HCT116 (cell line): Measurements from ENCODE around the gene TOLLIP. TPM values are rescaled to one million over a fixed set of nuclear protein-coding genes. Genes with fewer than 3 reads are reported as not detected.
"Not testable (repeated sequence)": the region's sequence is repeated elsewhere in the genome, so short reads cannot be mapped to it uniquely, and the experiment has no call there.

Experiments
- ATAC-seq: fragments of 200-7000 bp; cut with Tn5 transposase; 2 replicates; pipeline ENCODE4 v1.9.1; 2020; ENCODE audit warnings: mild to moderate bottlenecking, moderate library complexity
- BruUV-seq: library from RNA; stranded (reverse); fragments of 400-500 nt; replicated peaks from 2 replicates; lab custom pipeline; 2021; lab: Mats Ljungman, UMichigan
- CTCF ChIA-PET: fragments of 300-600 bp; sonication (Branson Sonifier 250); formaldehyde crosslinking; loops from one replicate; lab custom pipeline; 2021; ENCODE audit warnings: antibody characterized with exemption; lab: Charles Lee
- POLR2A ChIA-PET: fragments of 300-600, 350-600 bp; sonication (Branson Sonifier 250); formaldehyde crosslinking; loops from one replicate; lab custom pipeline; 2021; ENCODE audit warnings: antibody characterized with exemption; lab: Charles Lee
- RAD21 ChIA-PET, 2 experiments: fragments of 300-600 bp; sonication (Branson Sonifier 250); formaldehyde crosslinking; loops; one replicate each; lab custom pipeline; 2023; ENCODE audit warnings: low total read pairs in 2 of 2; ENCODE audit not compliant: uncharacterized antibody in 2 of 2, unreplicated experiment in 2 of 2, low non-redundant PET in 1 of 2; lab: Charles Lee
- DNase-seq: peaks from one replicate; pipeline ENCODE4 v3.0.0-alpha.2; 2010; ENCODE audit warnings: low read depth, low spot score
- H2AFZ ChIP-seq: fragments of 200-600 bp; shearing (Covaris generic), sonication (generic); 2 replicates; pipeline ENCODE4 v1.6.1; 2017; ENCODE audit warnings: low read depth, mixed run types, mixed read lengths, antibody characterized with exemption, low read length; ENCODE audit not compliant: poor library complexity, severe bottlenecking
- H3K27ac ChIP-seq: 2 replicates; pipeline ENCODE4 v1.5.1; 2012; ENCODE audit warnings: low read depth, low read length
- H3K27me3 ChIP-seq: fragments of 200-600 bp; sonication (generic); 2 replicates; pipeline ENCODE4 v1.6.1; 2016; ENCODE audit warnings: mixed run types, low read length, mixed read lengths; ENCODE audit not compliant: insufficient read depth
- H3K36me3 ChIP-seq, 2 experiments: fragments of 200-500 bp in 1 of 2; fragments of 200-600 bp in 1 of 2; sonication (Bioruptor generic) in 1 of 2; sonication (generic) in 1 of 2; 2 replicates each; pipeline versions ENCODE4 v1.5.1 to v1.6.1; 2014 to 2016; ENCODE audit warnings: low read length in 2 of 2, inconsistent platforms in 1 of 2, mixed read lengths in 1 of 2, mixed run types in 1 of 2; ENCODE audit not compliant: insufficient read depth in 2 of 2, control insufficient read depth in 1 of 2
- H3K4me1 ChIP-seq, 2 experiments: fragments of 200-600 bp in 1 of 2; sonication (generic) in 1 of 2; 2 replicates each; pipeline versions ENCODE4 v1.5.1 to v1.6.1; 2012 to 2017; ENCODE audit warnings: low read length in 2 of 2, inconsistent platforms in 1 of 2, mild to moderate bottlenecking in 1 of 2, mixed read lengths in 1 of 2, mixed run types in 1 of 2, moderate library complexity in 1 of 2; ENCODE audit not compliant: insufficient read depth in 2 of 2, control insufficient read depth in 1 of 2
- H3K4me2 ChIP-seq: fragments of 200-600 bp; sonication (generic); 2 replicates; pipeline ENCODE4 v1.6.1; 2017; ENCODE audit warnings: mixed run types, low read length, mixed read lengths
- H3K4me3 ChIP-seq, 2 experiments: fragments of 200-600 bp in 1 of 2; sonication (generic) in 1 of 2; replicated peaks in 1 of 2; 2 replicates each; pipeline ENCODE4 v1.5.1; 2011 to 2016; ENCODE audit warnings: low read length in 2 of 2, control low read depth in 1 of 2, low read depth in 1 of 2, mild to moderate bottlenecking in 1 of 2, mixed read lengths in 1 of 2, mixed run types in 1 of 2
- H3K79me2 ChIP-seq: fragments of 200-600 bp; sonication (generic); 2 replicates; pipeline ENCODE4 v1.6.1; 2017; ENCODE audit warnings: mild to moderate bottlenecking, mixed run types, low read length, moderate library complexity, mixed read lengths; ENCODE audit not compliant: insufficient read depth
- H3K9ac ChIP-seq: fragments of 200-600 bp; sonication (generic); 2 replicates; pipeline ENCODE4 v1.6.1; 2016; ENCODE audit warnings: low read length, mixed read lengths
- H3K9me2 ChIP-seq: fragments of 200-600 bp; sonication (generic), shearing (Covaris generic); 2 replicates; pipeline ENCODE4 v1.6.1; 2017; ENCODE audit warnings: mixed run types, mild to moderate bottlenecking, moderate library complexity; ENCODE audit not compliant: insufficient read depth
- H3K9me3 ChIP-seq, 2 experiments: fragments of 200-500 bp in 1 of 2; fragments of 200-600 bp in 1 of 2; sonication (Bioruptor generic) in 1 of 2; sonication (generic) in 1 of 2; 2 replicates each; pipeline ENCODE4 v1.6.1; 2014 to 2017; ENCODE audit warnings: low read length in 2 of 2, mixed read lengths in 2 of 2, inconsistent platforms in 1 of 2, low read depth in 1 of 2, mild to moderate bottlenecking in 1 of 2, mixed run types in 1 of 2, moderate library complexity in 1 of 2; ENCODE audit not compliant: control insufficient read depth in 1 of 2, insufficient read depth in 1 of 2
- H4K20me1 ChIP-seq: fragments of 200-600 bp; sonication (generic), shearing (Covaris generic); 2 replicates; pipeline ENCODE4 v1.6.1; 2017; ENCODE audit warnings: mixed run types, mild to moderate bottlenecking, moderate library complexity; ENCODE audit not compliant: insufficient read depth
- SRF ChIP-seq: IDR thresholded peaks from 2 replicates; pipeline ENCODE4 v1.6.1; 2012; ENCODE audit warnings: low read depth
- intact Hi-C: fragments of 100-400 bp; cut with micrococcal nuclease; formaldehyde crosslinking; loops from 2 replicates; pipeline ENCODE4 v1.10.0; 2022
- total RNA-seq: library from RNA; stranded (reverse); gene quantifications from one replicate; pipeline ENCODE4 v1.2.1, GENCODE V29; 2021; ENCODE audit not compliant: unreplicated experiment
- TF ChIP-seq, protein P1 (sequence below): IDR thresholded peaks from 2 replicates; pipeline ENCODE4 v1.6.1; 2011; ENCODE audit warnings: mild to moderate bottlenecking, low read length, moderate library complexity; ENCODE audit not compliant: insufficient replicate concordance; ENCODE audit errors: extremely low read depth

Gene TOLLIP
- total RNA-seq, 1 experiment from 2014 or later = 28.5 TPM

DNA sequence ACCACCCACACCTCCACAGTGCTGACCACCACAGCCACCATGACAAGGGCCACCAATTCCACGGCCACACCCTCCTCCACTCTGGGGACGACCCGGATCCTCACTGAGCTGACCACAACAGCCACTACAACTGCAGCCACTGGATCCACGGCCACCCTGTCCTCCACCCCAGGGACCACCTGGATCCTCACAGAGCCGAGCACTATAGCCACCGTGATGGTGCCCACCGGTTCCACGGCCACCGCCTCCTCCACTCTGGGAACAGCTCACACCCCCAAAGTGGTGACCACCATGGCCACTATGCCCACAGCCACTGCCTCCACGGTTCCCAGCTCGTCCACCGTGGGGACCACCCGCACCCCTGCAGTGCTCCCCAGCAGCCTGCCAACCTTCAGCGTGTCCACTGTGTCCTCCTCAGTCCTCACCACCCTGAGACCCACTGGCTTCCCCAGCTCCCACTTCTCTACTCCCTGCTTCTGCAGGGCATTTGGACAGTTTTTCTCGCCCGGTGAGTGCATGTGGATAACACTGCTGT lies 58.1 kb downstream of the TOLLIP start:
- DNase-seq (no peak), ATAC-seq (no peak)
- Histone ChIP-seq H3K36me3 (no peaks in the 10 kb centered on the region), H3K4me2 (no peak overlapping the region), H3K9ac (no peak overlapping the region), H4K20me1 (no peaks in the 10 kb centered on the region), H3K9me3 (no peaks in the 10 kb centered on the region; a peak in 1 of 4 replicates), H3K4me3 (no peak overlapping the region), H2AFZ (no peak overlapping the region), H3K4me1 (no peaks in the 10 kb centered on the region; a peak in 1 of 4 replicates), H3K27me3 (no peaks in the 10 kb centered on the region), H3K27ac (no peak overlapping the region), H3K79me2 (no peaks in the 10 kb centered on the region), H3K9me2 (no peaks in the 10 kb centered on the region)
- TF ChIP-seq SRF = no peak
- TF ChIP-seq, protein P1, sequence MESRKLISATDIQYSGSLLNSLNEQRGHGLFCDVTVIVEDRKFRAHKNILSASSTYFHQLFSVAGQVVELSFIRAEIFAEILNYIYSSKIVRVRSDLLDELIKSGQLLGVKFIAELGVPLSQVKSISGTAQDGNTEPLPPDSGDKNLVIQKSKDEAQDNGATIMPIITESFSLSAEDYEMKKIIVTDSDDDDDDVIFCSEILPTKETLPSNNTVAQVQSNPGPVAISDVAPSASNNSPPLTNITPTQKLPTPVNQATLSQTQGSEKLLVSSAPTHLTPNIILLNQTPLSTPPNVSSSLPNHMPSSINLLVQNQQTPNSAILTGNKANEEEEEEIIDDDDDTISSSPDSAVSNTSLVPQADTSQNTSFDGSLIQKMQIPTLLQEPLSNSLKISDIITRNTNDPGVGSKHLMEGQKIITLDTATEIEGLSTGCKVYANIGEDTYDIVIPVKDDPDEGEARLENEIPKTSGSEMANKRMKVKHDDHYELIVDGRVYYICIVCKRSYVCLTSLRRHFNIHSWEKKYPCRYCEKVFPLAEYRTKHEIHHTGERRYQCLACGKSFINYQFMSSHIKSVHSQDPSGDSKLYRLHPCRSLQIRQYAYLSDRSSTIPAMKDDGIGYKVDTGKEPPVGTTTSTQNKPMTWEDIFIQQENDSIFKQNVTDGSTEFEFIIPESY = no peak
- no TSS peak for BruUV-seq
- intact Hi-C loops = no loop called here
- ChIA-PET POLR2A (no interaction called here), RAD21 (no interaction called here), CTCF (no interaction called here)

DNA sequence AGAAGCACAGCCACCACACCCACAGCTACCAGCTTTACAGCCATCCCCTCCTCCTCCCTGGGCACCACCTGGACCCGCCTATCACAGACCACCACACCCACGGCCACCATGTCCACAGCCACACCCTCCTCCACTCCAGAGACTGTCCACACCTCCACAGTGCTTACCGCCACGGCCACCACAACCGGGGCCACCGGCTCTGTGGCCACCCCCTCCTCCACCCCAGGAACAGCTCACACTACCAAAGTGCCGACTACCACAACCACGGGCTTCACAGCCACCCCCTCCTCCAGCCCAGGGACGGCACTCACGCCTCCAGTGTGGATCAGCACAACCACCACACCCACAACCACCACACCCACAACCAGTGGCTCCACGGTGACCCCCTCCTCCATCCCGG lies 59.0 kb downstream of the TOLLIP start:
- POLR2A ChIA-PET, ATAC-seq: not testable (repeated sequence)

DNA sequence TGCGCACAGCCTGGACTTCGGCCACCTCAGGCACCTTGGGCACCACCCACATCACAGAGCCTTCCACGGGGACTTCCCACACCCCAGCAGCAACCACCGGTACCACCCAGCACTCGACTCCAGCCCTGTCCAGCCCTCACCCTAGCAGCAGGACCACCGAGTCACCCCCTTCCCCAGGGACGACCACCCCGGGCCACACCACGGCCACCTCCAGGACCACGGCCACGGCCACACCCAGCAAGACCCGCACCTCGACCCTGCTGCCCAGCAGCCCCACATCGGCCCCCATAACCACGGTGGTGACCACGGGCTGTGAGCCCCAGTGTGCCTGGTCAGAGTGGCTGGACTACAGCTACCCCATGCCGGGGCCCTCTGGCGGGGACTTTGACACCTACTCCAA lies 60.5 kb downstream of the TOLLIP start:
- H3K9ac ChIP-seq, H4K20me1 ChIP-seq, H3K9me2 ChIP-seq, BruUV-seq, H3K27me3 ChIP-seq, H2AFZ ChIP-seq, H3K36me3 ChIP-seq, RAD21 ChIA-PET, intact Hi-C loops, ATAC-seq, H3K4me2 ChIP-seq, H3K4me1 ChIP-seq, CTCF ChIA-PET, H3K9me3 ChIP-seq, H3K4me3 ChIP-seq, H3K27ac ChIP-seq, H3K79me2 ChIP-seq, DNase-seq, POLR2A ChIA-PET: not testable (repeated sequence)

More for the DNA sequence above, 59.0 kb downstream of the TOLLIP start:
- RAD21 ChIA-PET, H3K4me1 ChIP-seq, H3K4me3 ChIP-seq, H3K9me3 ChIP-seq, H4K20me1 ChIP-seq, H3K27ac ChIP-seq, H3K27me3 ChIP-seq, H3K79me2 ChIP-seq, H3K4me2 ChIP-seq, DNase-seq, H2AFZ ChIP-seq, H3K36me3 ChIP-seq, H3K9me2 ChIP-seq, CTCF ChIA-PET, BruUV-seq, H3K9ac ChIP-seq, intact Hi-C loops: not testable (repeated sequence)

DNA sequence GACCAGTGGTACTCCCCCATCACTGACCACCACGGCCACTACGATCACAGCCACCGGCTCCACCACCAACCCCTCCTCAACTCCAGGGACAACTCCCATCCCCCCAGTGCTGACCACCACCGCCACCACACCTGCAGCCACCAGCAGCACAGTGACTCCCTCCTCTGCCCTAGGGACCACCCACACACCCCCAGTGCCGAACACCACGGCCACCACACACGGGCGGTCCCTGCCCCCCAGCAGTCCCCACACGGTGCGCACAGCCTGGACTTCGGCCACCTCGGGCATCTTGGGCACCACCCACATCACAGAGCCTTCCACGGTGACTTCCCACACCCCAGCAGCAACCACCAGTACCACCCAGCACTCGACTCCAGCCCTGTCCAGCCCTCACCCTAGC lies 62.4 kb downstream of the TOLLIP start:
- POLR2A ChIA-PET, RAD21 ChIA-PET, H3K4me2 ChIP-seq, H3K9ac ChIP-seq, DNase-seq, H3K9me3 ChIP-seq, H3K4me3 ChIP-seq, intact Hi-C loops, CTCF ChIA-PET, H3K36me3 ChIP-seq, H3K4me1 ChIP-seq, H3K27ac ChIP-seq, H3K79me2 ChIP-seq, H2AFZ ChIP-seq, H4K20me1 ChIP-seq, BruUV-seq, H3K27me3 ChIP-seq, H3K9me2 ChIP-seq, ATAC-seq: not testable (repeated sequence)
